Measurements from ENCODE around the gene SH3GL1.

Gene SH3GL1

GRCh38 chr19:4400135-4400936 lies at the start of gene SH3GL1:
TSS of gene SH3GL1 (minus strand) at chr19:4400547. CDS start at chr19:4400368, 179 bp downstream.
- TF ChIP-seq CTCF (IDR thresholded peaks at IDR 0.05; ENCODE audit: control insufficient read depth, extremely low read depth, insufficient read depth): peak; percentile 100
- DNase-seq (ENCODE audit: low read depth): peak; percentile 76
- peak within 1 kb of the TSS; percentile 96 for H3K4me3 ChIP-seq (ENCODE audit: low read depth, low read length)

- no peak overlapping the region for H3K4me3 ChIP-seq (ENCODE audit: low read depth, low read length)
- no peak for DNase-seq (ENCODE audit: low read depth)
- TF ChIP-seq CTCF (IDR thresholded peaks at IDR 0.05; ENCODE audit: control insufficient read depth, extremely low read depth, insufficient read depth): no peak
Measured at GRCh38 chr19:4449639-4450028, 49.3 kb upstream of the SH3GL1 start.

- no peak overlapping the region for H3K4me3 ChIP-seq (ENCODE audit: low read depth, low read length)
- DNase-seq (ENCODE audit: low read depth): no peak
- TF ChIP-seq CTCF (IDR thresholded peaks at IDR 0.05; ENCODE audit: control insufficient read depth, extremely low read depth, insufficient read depth): no peak
Measured at GRCh38 chr19:4449022-4449638, 48.8 kb upstream of the SH3GL1 start.

GRCh38 chr19:4448147-4448985 lies 48.0 kb upstream of the SH3GL1 start:
- DNase-seq (ENCODE audit: low read depth): no peak
- no peak for TF ChIP-seq CTCF (IDR thresholded peaks at IDR 0.05; ENCODE audit: control insufficient read depth, extremely low read depth, insufficient read depth)

GRCh38 chr19:4447327-4448146 lies 47.2 kb upstream of the SH3GL1 start:
- H3K4me3 ChIP-seq (ENCODE audit: low read depth, low read length): no peak overlapping the region
- no peak for TF ChIP-seq CTCF (IDR thresholded peaks at IDR 0.05; ENCODE audit: control insufficient read depth, extremely low read depth, insufficient read depth)
- DNase-seq (ENCODE audit: low read depth): no peak

More at GRCh38 chr19:4448147-4448985, 48.0 kb upstream of the SH3GL1 start:
- no peak overlapping the region for H3K4me3 ChIP-seq (ENCODE audit: low read depth, low read length)

- no peak for DNase-seq (ENCODE audit: low read depth)
- no peak for TF ChIP-seq CTCF (IDR thresholded peaks at IDR 0.05; ENCODE audit: control insufficient read depth, extremely low read depth, insufficient read depth)
- no peak overlapping the region for H3K4me3 ChIP-seq (ENCODE audit: low read depth, low read length)
Measured at GRCh38 chr19:4446704-4447200, 46.4 kb upstream of the SH3GL1 start.

All from LNCaP clone FGC (cell line).